ENCODE data around the gene OR5K3. TPM values are rescaled to one million over a fixed set of nuclear protein-coding genes. Genes with fewer than 3 reads are reported as not detected.

OR5K3 gene
- total and polyA plus RNA-seq, 4 donors: not detected

GRCh38 chr3:98404010-98404409, 13.5 kb downstream of the OR5K3 start (continued):
- TF ChIP-seq ZBTB33 (IDR thresholded peaks at IDR 0.05): no peak
- no peak for TF ChIP-seq RXRA (IDR thresholded peaks at IDR 0.05)
- no peak for TF ChIP-seq ATF3 (IDR thresholded peaks at IDR 0.05)
- TF ChIP-seq TAF1 (conservative IDR thresholded peaks at IDR 0.05): no peak

- no peak for DNase-seq (ENCODE audit: low spot score)
Measured at GRCh38 chr3:98406034-98406433, 15.6 kb downstream of the OR5K3 start.

GRCh38 chr3:98432575-98432974, 42.1 kb downstream of the OR5K3 start:
- Histone ChIP-seq H3K27ac (ENCODE audit: low read depth in 1 of 2, low read length in 2 of 2) (no peak overlapping the region), H3K4me1 (ENCODE audit: control insufficient read depth in 4 of 4, insufficient read depth in 4 of 4, low read length in 3 of 4) (no peaks in the 10 kb centered on the region), H3K27me3 (ENCODE audit: control insufficient read depth in 4 of 4, insufficient read depth in 4 of 4, low read length in 3 of 4) (peaks cover 0 to 2% (median 0%) of the 10 kb centered on the region in 4 donors), H3K36me3 (ENCODE audit: control insufficient read depth in 4 of 4, insufficient read depth in 3 of 4, low read depth in 1 of 4, low read length in 3 of 4) (no peaks in the 10 kb centered on the region), H3K4me3 (ENCODE audit: low read depth in 1 of 3, low read length in 3 of 3) (no peak overlapping the region), H3K9ac (ENCODE audit: low read depth in 1 of 2, low read length in 2 of 2) (no peak overlapping the region), H3K9me3 (ENCODE audit: control insufficient read depth in 4 of 4, low read length in 3 of 4) (peaks cover 0 to 8% (median 4%) of the 10 kb centered on the region in 4 donors)
- TF ChIP-seq REST (IDR thresholded peaks at IDR 0.05) (no peak), GABPA (IDR thresholded peaks at IDR 0.05 in 1 of 2, conservative IDR thresholded peaks at IDR 0.05 in 1 of 2) (no peak), SP1 (IDR thresholded peaks at IDR 0.05) (no peak), FOXA2 (IDR thresholded peaks at IDR 0.05) (no peak), ATF3 (IDR thresholded peaks at IDR 0.05) (no peak), ZBTB33 (IDR thresholded peaks at IDR 0.05) (no peak), TAF1 (conservative IDR thresholded peaks at IDR 0.05) (no peak), YY1 (IDR thresholded peaks at IDR 0.05) (no peak)
- DNase-seq (ENCODE audit: low spot score): no peak

More at GRCh38 chr3:98406034-98406433, 15.6 kb downstream of the OR5K3 start:
- TF ChIP-seq SP1 (IDR thresholded peaks at IDR 0.05) (no peak), HNF4A (conservative IDR thresholded peaks at IDR 0.05) (no peak), FOXA1 (IDR thresholded peaks at IDR 0.05) (no peak), YY1 (IDR thresholded peaks at IDR 0.05) (no peak), JUND (IDR thresholded peaks at IDR 0.05) (no peak), RXRA (IDR thresholded peaks at IDR 0.05) (no peak)
- Histone ChIP-seq H3K4me1 (ENCODE audit: control insufficient read depth in 4 of 4, insufficient read depth in 4 of 4, low read length in 3 of 4) (no peaks in the 10 kb centered on the region), H3K27me3 (ENCODE audit: control insufficient read depth in 4 of 4, insufficient read depth in 4 of 4, low read length in 3 of 4) (no peaks in the 10 kb centered on the region), H3K9me3 (ENCODE audit: control insufficient read depth in 4 of 4, low read length in 3 of 4) (peaks cover 0 to 19% (median 2%) of the 10 kb centered on the region in 4 donors), H3K36me3 (ENCODE audit: control insufficient read depth in 4 of 4, insufficient read depth in 3 of 4, low read depth in 1 of 4, low read length in 3 of 4) (no peaks in the 10 kb centered on the region), H3K27ac (ENCODE audit: low read depth in 1 of 2, low read length in 2 of 2) (no peak overlapping the region), H3K4me3 (ENCODE audit: low read depth in 1 of 3, low read length in 3 of 3) (no peak overlapping the region), H3K9ac (ENCODE audit: low read depth in 1 of 2, low read length in 2 of 2) (no peak overlapping the region)
- 66% methylated on average over 2 of the region's 2 CpGs for WGBS

Measured in liver (tissue), 9 donors.